Activated naive CD4-positive, alpha-beta T cell treated with anti-CD3 and anti-CD28 coated beads, Interleukin-2, amount 50 U/mL, for 16 hours (primary cell): Measurements from ENCODE around the gene HHAT.

Experiments
- DNase-seq: peaks from one replicate; pipeline ENCODE4 v3.0.0-alpha.2; 2020

HHAT gene

GRCh38 chr1:210691039-210691610, 362.4 kb downstream of the HHAT start:
- DNase-seq = no peak

- DNase-seq = no peak
These were observed 364.1 kb downstream of the HHAT start for GRCh38 chr1:210692796-210693195.

GRCh38 chr1:210695026-210695425, 366.3 kb downstream of the HHAT start:
- no peak for DNase-seq

GRCh38 chr1:210696709-210697108, 368.0 kb downstream of the HHAT start:
- no peak for DNase-seq

DNA sequence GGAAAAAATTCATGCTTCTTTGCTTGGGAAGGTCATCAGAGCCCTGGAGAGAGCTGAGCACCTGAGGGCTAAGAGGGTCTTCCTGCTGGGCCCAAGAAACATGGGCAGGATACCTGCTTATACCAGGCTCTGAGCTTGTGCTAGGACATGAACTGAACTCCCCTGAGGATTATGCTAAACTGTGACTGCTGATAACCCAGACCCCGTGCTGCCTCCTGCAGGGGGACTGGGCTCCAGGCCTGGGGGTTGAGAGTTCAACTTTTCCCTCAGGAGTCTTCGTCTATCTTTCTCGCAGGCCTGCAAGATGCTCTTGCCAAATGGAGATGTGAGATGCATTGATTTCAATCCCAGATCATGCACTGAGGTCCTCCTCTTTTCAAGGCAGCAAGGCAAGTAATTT, 368.5 kb downstream of the HHAT start:
- DNase-seq = no peak

GRCh38 chr1:210698661-210699060, 370.0 kb downstream of the HHAT start:
- DNase-seq = no peak

DNA sequence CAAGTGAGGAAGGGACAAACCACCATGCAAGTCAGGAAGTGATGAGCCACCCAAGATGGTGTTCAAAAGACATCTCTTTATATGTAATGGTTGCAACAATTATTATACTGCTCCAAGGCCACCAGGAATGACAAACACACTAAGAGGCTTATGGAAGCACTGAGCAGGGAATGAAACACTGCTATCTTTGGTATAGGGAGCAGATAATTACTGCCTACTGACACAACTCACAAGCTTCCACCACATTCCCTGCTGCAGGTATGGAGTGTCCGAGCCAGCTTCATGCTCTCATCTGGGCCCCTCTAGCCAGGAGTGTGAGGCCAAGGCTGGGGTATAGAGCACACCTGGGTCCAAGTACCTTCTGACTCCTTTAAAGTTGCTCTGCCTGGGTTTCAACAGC, 371.4 kb downstream of the HHAT start:
- DNase-seq = no peak

GRCh38 chr1:210700511-210700910, 371.8 kb downstream of the HHAT start:
- DNase-seq = no peak

DNA sequence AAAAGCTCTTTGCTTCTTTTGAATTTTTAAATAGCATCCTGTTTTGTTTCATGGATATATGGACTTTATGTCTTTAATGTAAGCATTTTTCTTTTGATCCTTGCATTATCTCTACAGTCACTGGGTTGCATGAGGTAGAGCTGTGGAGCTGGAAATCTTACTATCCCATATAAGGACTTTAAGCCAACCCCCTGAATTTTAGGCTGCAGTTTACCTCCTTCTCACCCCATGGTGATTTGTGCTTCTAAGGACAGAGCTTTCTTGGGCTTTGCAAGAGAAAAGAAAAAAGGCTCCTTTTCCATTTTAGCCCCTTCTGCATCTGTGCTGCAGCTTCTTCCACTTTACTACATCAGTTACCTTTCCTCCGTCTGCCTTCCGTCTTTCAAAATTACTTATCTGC, 373.8 kb downstream of the HHAT start:
- no peak for DNase-seq

DNA sequence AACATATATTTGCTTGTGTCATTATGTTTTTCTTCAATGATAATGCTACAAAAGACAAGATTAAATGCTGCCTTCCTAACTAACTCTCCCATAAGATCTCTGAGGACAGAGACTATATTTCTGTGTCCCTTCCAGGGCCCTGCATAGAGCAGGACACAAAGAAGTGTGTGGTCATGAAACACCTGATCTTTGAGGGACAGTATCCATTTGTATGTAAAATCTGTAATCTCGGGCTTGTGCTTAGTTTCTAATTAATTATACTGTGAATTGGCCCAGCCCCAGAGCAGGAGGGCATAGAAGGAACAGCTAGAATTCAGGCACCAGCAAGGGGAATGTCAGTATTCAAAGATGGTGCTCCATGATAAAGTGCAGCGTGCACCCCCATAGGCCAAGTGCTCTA, 374.9 kb downstream of the HHAT start:
- DNase-seq = no peak

GRCh38 chr1:210705086-210705485, 376.4 kb downstream of the HHAT start:
- no peak for DNase-seq

GRCh38 chr1:210706246-210706645, 377.5 kb downstream of the HHAT start:
- DNase-seq = no peak

DNA sequence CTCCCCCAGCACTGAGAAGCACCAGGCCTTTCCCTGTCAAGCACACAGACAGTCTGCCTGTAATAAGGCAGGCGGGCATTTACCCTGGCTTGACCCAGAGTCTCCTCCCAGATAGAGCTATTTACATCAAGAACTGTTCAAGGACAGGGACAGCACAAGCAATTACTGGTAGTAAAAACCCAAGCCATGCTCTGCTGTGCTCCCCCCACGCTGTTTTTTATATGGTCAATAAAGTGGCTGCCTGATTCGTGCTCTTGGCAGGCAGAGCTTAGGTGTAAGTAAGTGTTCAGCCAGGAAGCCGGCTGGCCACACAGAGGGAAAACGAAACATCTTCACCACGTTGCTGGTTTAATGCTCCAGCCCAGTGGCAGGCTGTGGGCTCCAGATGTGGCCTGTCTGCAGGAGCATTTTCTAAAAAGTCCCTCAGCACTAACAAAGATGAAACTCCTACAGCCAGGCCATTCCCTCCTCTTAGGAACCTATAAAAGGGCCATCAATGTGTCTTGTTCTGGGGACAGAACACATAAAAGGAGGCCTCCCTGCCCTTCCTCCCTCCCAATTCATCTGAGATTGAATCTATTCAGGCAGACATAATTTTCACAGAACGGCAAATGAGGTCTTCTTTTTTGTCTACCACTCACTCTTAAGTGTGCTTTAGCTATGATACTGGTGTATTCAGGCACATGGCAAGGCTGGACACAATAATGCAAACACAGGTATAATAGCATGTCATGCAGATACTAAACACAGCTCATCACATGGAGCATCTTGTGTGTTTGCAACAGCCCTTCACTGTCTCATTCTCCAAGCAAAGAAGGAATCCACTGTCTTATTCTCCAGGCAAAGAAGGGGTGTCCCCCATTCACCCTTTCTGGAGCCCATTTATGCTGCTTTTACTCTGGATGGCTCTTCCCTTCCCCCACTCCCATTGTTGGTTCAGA, 378.9 kb downstream of the HHAT start:
- DNase-seq = no peak

DNA sequence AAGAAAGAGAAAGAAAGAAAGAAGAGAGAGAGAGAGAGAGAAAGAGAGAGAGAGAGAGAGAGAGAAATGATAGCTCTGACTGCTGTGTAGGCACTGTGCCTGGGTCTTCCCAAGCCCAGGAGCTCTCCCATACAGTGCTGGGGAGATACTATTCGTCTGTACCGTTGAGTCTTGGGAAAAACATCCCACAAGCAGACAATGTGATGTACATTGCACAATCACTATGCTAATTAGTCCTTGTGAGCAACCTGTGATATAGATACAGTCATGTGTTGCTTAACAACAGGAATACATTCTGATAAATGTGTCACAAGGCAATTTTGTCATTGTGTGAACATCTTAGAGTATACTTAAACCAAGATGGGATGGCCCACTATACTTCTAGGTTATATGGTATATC, 381.0 kb downstream of the HHAT start:
- no peak for DNase-seq

DNA sequence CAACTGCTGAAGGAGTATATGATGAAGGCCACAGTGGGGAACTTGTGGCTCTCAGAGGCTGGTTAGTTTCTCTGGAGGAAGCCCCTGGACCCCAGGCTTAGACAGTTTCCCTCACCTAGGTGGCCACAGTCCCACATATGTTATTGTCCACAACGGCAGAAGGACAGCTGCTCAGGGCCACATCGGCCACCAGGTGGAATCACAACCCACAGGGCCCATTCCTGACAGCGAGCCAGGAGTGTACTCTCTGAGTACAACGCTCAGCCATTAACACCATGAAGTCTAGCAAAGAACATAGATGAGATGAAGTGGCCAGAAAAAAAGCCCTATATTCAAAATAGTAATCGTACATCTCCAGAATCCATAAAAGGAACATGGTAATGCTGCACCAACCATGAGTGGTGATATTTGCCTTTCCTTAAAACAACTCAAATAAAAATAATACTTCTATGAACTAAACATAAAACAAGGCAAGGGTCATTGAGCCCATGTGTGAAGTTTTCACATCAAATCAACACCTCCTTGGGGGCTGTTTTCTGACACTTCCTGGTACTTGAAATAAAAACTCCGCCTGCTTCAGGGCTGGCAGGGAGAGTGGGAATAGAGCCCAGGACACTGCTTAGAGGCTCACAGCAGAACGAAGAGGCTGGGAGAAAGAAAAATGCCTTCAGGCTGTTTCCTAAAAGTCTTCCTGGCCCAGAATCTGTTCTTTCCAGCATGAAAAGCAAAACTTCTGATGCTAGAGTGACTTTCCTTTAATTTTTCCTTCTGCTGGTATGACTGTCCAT, 383.3 kb downstream of the HHAT start:
- DNase-seq = no peak

- DNase-seq = no peak
These were observed 386.4 kb downstream of the HHAT start for GRCh38 chr1:210715072-210715471.

GRCh38 chr1:210722410-210723081, 393.8 kb downstream of the HHAT start:
- DNase-seq = no peak

GRCh38 chr1:210723646-210724045, 394.9 kb downstream of the HHAT start:
- no peak for DNase-seq

- DNase-seq = no peak
These were observed 396.1 kb downstream of the HHAT start for GRCh38 chr1:210724768-210725167.
